HG02943 (cell line): Measurements from ENCODE around the gene SYT11.

Source experiments
- ATAC-seq: cut with Tn5 transposase; IDR thresholded peaks from one replicate; pipeline ENCODE4 v1.9.1; 2021; ENCODE audit warnings: mild to moderate bottlenecking, low read depth, moderate library complexity; ENCODE audit not compliant: unreplicated experiment

SYT11 gene

GRCh38 chr1:155932487-155932886 is 73.1 kb downstream of the SYT11 start:
- no peak for ATAC-seq

- ATAC-seq: no peak
These were observed 74.3 kb downstream of the SYT11 start for GRCh38 chr1:155933591-155934096.

GRCh38 chr1:155934097-155934935 is 74.9 kb downstream of the SYT11 start, which contains the start of gene KHDC4:
Gene KHDC4, minus strand, starts transcription at chr1:155934413. Its CDS starts 40 bp downstream, at chr1:155934373.
- peak; percentile 95 for ATAC-seq
